SKM-1 treated with dmso at 0.1 percent for 144 hours (cell line): ENCODE data around the gene GLYR1.

Source experiments
- DNase-seq: peaks from one replicate; lab custom pipeline; 2025; ENCODE audit not compliant: unreplicated experiment; lab: John Stamatoyannopoulos, UW

Gene GLYR1

DNA sequence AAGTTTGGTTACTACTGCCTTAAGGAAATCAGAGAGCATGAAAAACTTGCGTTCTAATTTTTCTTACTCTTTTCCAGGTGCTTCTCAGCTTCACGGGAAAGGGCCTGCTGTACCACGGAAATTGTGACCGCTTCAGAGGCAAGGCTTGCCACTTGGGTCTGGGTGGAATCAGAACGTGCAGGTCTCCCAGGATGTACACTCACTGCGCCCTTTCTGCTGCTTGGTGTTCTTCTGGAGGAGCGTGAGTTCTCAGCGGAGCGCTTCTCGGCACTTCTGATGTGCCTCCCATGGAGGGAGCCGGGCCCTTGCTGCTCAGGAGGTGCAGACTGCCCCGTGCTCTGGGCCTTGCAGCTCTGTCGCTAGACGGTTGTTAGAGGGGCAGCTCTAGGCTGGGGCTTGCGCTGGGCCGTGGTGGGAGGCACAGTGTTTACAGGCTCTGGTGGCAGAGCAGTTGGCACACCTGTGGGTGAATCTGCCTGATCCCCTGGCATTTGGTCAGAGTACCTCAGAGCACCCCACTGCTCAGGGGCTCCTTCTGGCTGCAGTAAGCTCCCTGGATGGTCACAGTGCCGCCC is 33.0 kb upstream of the GLYR1 start:
- no peak for DNase-seq

DNA sequence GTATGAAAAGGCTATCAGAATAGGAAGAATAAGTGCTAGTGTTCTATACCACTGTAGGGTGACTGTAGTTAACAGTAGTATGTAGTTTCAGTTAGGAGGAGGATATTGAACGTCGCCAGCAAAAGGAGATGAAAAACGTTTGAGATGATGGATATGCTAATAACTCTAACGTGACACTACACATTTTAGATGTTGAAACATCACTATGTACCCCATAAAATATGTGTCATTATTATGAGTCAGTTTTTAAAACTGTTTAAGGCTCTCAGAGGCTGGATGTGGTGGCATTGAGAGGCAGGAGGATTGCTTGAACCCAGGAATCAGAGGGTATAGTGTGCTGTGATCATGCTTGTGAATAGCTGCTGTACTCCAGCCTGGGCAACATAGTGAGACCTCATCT is 32.0 kb upstream of the GLYR1 start:
- DNase-seq: no peak

DNA sequence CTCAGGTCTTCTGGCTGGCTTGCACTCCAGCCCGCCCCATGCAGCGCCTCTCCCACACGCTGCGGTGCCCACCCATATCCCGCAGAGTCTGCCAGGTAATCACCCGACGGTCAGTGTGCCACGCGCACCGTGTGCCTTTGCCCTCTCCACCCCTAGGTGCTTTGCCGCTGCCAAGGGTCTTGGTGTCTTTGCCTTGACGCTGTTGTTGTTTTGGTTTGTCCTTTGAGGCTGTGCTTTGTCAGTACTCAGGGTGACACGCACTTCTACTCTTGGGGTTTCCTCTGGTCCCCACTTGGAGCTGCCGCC is 30.2 kb upstream of the GLYR1 start:
- no peak for DNase-seq

DNA sequence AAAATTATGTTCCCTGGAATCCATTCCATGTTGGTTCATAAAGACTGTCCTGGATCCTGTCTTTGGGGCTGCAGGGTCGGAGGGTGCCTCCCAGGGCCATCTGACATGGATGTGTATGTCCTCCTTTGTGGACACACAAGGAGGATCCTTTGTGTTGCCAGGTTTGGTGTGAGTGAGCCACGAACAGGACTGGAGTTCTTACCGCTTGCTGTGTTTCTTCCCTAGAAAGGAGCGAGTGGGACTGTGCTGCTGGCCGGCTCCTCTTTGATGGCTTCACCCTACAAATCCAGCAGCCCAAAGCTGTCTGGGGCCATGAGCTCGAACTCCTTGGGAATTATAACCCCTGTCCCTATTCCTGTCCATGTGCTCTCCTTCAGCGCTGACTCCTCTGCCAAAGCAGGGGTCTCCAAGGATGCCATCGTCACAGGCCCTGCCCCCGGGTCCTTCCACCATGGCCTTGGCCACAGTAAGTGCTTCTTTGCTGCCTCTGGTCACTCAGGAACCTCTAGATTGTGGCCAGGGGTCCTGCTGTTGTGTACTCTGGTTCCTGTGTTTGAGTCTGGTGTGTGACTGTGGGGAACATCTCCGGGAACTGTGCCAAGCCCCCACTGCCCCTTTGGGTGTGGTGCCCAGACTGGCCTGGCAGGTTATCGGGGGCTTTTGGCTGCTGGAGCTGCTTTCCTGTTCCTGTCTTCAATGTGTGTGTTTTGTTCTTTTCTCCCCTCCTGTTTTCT is 29.7 kb upstream of the GLYR1 start:
- no peak for DNase-seq

DNA sequence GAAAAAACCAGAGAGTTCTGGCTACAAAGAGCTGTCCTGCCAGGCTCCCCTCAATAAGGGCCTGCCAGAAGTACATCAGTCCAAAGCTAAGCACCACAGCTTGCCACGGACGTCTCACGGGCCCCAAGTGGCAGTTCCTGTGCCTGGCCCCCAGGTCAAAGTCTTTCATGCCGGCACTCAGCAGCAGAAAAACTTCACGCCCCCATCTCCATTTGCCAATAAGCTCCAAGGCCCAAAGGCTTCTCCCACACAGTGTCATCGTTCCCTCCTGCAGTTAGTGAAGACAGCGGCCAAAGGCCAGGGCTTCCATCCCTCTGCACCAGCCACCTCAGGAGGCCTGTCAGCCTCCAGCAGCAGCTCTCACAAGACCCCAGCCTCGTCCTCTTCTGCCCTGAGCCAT is 27.6 kb upstream of the GLYR1 start:
- DNase-seq: no peak

DNA sequence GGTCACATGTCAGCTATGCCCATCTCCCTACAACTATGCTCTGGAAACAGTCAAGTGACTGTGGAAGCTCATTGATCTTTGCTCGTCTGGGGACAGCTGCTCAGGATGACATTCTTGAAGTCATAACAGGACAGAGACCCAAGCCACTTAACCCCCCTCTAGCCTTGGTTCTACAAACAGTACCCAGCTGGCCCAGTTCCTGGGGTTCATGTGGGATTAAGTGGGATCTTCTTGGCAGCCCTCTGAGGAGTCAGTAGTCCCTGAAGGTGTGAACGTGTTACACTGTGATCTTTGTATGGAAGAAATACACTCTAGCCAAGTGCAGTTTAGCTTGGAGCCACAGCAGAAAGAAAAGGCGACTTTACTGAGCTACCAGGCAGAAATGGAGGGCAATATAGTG is 26.0 kb upstream of the GLYR1 start:
- DNase-seq: no peak

DNA sequence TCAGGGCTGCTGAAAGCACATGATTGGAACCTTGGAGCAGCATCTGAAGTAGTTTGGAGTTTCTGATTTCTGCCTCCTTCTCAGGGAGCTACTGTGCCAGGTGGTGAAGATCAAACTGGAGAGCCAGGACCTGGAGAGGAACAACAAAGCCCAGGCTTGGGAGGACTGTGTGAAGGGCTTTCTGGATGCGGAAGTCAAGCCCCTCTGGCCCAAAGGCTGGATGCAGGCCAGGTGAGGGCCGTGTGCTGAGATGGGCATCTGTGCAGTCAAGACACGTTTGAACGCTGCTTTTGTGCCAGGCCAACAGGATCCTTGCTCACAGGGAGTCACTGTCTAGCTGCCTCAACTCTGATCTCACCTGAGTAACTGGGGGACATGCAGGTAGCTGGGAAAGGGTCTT is 24.0 kb upstream of the GLYR1 start:
- DNase-seq: no peak

DNA sequence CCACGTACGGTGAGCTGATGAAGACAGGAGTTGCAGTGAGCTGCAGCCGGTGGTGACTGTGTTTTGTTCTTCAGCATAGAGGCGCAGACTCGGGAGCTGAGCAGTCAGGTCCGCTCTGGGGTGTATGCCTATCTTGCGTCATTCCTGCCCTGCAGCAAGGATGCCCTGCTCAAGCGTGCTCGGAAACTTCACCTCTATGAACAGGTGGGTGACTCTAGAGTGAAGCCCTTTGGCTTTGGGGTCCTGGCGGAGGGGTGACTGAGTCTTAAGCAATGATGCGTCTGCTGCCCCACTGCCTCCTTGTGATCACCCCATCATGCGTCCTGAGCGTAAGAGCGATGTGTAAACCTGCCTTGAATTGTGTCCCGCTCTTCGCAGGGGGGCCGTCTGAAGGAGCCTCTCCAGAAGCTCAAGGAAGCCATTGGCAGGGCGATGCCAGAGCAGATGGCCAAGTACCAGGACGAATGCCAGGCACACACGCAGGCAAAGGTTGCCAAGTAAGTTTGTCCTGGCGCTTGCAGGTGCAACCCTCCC is 23.1 kb upstream of the GLYR1 start:
- no peak for DNase-seq

DNA sequence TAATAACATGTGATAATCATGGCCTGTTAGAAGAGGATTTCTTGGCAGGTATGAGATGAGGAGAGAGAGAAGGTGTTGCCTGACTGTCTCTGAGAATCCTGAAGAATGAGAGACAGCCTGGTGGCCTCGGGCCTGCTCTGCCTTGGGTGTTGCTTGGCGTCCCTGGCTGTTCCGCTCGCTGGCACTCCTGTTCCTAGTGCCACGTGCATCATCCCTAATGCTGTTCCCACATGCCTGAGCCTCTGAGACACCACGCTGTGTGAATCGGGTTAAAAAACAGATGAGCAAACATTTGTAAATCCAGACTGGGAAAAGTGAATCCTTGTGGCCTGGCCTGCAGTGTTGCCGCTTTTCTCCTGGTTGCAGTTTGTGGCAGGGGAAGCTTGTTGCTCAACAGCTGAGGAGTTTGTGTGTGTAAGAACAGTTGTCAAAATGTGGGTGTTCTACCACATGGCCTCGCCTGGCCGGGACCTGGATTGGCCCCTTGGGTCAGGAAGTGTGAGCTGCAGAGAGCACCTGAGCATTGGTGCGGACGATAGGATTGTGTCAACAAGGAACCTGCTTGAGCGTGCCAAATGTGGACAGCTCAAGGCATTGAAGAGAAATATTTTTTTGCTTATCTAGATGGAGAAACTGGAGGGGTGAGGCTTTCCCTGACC is 22.2 kb upstream of the GLYR1 start:
- DNase-seq: no peak

DNA sequence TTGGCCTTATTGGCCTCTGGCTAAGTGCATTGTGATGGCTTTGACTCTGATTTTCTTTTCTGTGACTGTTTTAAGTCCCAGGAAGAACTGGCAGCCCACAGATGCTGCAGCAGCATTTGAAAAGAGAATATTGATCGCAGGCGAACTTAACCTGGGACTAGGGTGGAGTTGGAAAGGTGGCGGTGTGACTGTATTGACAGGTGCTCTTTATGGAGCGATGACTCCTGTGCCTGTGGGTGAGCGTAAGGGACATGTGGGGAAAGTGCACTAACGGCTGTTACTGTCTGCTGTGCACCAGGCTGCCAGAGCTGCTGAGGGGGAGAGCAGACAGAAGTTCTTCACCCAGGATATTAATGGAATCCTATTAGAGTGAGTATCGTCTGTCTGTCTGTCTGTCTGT is 21.4 kb upstream of the GLYR1 start:
- DNase-seq: no peak

DNA sequence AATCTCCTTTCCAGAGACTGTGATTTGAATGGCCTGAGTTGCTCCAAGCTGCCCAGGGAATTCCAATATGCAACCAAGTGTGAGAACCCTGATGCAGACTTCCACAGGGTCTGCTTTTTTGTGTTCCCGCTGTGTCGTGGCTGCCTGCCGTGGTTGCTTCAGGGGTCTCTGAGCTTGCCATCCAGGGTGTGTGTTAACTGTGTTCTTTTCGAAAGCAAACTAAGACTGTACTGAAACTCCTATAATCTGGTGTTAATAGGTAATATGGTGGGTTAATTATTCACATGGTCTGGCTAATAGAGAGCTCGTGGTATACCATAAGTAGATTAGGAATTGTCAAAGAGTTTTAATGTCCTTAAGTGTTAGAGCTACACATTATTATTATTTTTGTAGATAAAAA is 20.9 kb upstream of the GLYR1 start:
- no peak for DNase-seq

DNA sequence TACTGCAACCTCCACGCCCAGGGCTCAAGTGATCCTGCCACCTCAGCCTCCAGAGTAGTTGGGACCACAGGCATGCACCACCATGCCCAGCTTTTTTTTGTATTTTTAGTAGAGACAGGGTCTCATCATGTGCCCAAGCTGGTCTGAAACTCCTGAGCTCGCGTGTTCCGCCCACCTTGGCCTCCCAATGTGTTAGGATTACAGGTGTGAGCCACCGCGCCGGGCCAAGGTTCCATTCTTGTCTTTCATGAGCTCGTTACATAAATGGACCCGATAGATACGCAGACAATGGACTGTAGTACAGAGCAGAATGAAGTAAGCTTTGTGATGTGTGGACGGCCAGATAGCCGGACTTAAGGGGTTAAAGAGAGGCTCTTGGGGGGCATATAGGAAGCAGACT is 19.5 kb upstream of the GLYR1 start:
- DNase-seq: no peak

DNA sequence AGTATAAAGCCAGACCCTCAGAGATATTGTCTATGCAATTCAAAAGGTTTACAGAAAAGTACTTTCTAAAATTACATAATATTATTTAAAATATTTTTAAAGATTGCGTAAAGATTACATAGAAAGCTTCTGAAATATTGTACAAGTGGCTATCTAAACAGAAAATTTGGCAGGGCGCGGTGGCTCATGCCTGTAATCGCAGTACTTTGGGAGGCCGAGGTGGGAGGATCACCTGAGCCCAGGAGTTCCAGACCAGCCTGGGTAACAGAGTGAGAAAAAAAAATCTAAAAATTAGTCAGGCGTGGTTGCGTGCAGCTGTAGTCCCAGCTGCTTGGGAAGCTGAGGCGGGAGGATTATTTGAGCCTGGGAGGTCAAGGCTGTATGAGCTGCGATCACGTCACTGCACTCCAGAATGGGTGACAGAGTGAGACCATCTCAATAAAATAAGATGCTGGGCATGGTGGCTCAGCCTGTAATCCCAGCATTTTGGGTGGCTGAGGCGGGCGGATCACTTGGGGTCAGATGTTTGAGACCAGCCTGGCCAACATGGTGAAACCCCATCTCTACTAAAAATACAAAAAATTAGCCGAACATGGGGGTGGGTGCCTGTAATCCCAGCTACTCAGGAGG is 18.3 kb upstream of the GLYR1 start:
- DNase-seq: no peak

DNA sequence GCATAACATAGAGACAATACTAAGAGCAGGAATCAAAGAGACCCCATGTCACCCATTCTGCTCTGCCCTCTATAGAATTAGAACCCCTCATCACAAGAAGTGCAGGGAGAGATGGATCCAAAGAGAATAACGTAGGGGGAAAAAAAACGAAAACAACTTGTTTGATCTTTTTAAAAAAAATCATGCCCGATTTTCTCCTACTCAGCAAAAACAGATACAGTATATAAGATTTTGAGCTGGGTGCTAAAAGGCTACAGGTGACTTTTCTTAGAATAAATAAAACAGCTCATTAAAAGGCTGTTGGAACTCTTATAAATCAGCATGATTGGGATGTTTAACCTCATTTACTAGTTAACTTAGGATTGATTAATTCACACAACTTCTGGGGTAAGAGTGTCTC is 17.6 kb upstream of the GLYR1 start:
- no peak for DNase-seq

DNA sequence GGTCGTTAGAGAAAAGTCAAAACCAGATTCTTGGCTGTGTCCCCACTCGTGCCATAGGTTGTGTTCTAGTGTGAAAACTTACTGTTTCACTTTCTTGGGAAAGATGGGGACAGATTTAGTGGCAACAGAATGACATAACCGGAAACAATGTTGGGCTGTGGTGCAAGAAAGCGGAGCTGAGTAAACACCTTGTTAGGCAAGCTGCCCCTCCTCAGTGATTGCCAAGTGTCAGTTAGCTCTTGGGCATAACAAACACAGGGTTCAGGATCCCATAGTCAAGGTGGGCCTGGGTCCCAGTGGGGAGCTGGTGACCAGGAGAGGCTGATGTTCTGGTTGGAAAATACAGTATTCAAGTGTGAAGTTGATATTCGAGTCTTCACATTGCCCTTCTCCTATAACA is 15.6 kb upstream of the GLYR1 start:
- DNase-seq: no peak

DNA sequence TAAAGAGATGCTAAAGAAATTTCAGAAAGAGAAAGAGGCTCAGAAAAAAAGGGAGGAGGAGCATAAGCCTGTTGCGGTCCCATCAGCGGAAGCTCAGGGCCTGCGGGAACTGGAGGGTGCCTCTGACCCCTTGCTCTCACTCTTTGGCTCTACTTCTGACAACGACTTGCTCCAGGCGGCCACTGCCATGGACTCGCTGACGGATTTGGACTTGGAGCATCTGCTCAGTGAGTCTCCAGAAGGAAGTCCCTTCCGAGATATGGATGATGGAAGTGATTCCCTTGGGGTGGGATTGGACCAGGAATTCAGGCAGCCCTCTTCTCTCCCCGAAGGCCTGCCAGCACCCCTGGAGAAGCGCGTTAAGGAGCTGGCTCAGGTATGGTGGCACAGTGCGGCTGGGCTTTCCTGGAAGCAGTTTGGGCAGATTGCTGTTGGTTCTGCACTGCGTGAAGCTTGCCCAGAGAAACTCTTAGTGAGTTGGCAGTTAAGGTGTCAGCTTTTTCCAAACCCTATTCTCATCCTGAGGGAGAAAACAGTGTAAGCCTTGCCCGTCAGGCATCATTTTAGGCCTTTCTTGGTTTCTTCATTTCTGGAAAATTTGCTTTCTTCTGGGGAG is 13.7 kb upstream of the GLYR1 start:
- no peak for DNase-seq

DNA sequence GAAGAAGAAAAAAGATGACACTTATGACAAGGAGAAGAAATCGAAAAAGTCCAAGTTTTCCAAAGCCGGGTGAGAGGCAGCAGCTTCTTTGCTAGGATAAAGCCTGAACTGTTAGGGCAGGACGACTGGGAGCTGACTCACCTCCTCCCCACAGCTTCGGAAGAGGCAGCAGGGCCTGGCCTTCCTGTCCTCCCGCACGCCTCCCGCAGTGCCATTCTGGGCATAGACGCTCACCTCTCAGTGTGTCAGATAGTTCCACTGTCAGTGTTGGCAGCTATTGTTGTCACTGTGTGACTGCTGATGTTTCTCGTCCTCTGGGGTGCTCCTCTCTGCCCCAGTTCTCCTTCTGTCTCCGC is 12.8 kb upstream of the GLYR1 start:
- DNase-seq: no peak

DNA sequence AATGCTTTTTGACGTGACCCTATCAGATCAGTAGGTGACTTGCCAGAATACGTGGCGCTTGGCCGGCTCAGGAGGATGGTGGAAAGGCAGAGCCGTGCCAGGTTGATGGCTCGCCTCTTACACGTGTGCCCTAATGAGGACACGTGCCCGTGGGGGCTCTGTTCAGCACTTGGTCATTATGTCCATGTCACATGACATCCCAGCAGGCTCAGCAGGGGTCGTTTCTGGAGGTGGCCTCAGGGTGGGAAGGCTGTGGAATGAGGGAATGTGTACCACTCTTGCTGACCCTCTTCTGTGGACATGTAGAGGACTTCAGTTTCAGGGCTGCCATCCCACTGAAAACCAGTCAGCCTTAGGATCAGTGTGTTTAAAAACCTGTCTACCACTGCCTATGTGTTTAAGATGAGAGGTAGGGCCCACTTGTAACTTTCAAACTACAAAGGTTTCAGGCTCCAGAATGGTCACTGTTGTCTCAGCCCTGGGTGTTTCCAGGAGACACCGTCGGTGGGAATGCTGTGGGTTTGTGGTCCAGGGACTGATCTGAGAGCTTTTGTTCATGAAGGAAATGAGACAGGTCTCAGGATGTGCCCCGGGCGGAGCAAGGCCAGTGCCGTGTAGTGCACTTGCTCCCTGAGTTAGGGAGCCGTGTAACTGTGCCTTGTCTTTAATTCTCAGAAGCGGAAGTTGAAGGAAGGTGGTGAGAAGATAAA is 12.3 kb upstream of the GLYR1 start:
- no peak for DNase-seq

DNA sequence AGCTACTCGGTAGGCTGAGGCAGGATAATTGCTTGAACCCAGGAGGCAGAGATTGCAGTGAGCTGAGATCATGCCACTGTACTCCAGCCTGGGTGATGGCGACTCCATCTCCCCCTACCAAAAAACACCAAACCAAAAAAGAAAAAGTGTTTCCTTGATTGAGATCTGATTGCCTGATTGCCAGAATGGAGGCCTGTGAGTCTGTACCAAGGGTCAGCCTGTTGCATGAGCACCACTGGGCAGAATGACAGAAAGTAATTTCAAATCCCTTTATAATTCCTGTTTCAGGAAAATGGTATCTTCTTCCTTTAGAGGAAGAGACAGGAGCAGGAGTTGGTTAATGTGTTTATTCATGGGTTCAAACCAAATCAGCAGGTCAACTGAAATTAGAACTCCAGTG is 8.7 kb upstream of the GLYR1 start:
- DNase-seq: no peak

DNA sequence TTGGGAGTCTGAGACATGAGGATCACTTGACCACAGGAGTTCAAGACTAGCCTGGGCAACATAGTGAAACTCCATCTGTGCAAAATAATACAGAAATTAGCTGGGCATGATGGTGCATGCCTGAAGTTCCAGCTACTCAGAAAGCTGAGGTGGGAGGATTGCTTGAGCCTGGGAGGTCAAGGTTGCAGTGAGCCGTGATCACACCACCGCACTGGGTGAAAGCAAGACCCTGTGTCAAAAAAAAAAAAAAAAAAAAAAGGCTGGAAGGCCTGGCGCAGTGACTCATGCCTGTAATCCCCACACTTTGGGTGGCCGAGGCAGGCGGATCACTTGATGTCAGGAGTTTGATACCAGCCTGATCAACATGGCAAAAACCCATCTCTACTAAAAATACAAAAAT is 8.3 kb upstream of the GLYR1 start:
- no peak for DNase-seq

DNA sequence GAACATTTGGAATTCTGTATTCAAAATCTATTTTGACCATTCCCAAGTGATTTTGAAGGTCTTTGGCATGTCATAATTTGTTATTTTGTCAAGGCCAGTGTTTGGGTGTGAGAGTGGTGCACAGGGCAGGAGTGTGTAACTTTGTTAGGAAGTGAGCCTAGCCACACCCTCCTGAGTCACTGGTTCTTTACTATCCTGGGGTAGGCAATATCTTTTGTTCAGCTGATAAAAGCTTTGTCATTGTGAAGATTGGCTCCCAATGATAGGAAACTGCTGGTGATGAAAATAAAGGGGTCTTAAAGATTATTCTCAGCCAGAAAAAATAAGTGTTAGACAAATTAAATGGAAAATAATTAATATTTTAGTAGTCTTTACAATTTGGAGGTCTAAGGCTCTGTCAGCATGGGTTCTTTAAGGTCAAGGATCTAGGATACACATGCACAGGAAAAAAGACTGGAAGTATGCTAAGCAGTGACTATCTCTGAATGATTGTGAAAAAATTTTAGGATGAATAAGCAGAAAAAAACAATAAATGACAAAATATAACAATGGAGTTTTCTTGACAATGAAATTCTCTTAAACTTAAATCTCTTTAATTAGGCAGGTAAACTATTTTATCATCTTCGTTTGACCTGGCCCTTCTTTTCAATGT is 5.3 kb upstream of the GLYR1 start:
- DNase-seq: no peak
